GM21576 (cell line): ENCODE results near the gene ADD2.
"Not testable (repeated sequence)": the region's sequence is repeated elsewhere in the genome, so short reads cannot be mapped to it uniquely, and the experiment has no call there.

ENCODE experiments used
- ATAC-seq: cut with Tn5 transposase; IDR thresholded peaks from one replicate; pipeline ENCODE4 v1.9.1; 2021; ENCODE audit warnings: mild to moderate bottlenecking, moderate library complexity; ENCODE audit not compliant: unreplicated experiment

ADD2 gene

GRCh38 chr2:70676301-70677035 lies 91.5 kb downstream of the ADD2 start:
- no peak for ATAC-seq

DNA sequence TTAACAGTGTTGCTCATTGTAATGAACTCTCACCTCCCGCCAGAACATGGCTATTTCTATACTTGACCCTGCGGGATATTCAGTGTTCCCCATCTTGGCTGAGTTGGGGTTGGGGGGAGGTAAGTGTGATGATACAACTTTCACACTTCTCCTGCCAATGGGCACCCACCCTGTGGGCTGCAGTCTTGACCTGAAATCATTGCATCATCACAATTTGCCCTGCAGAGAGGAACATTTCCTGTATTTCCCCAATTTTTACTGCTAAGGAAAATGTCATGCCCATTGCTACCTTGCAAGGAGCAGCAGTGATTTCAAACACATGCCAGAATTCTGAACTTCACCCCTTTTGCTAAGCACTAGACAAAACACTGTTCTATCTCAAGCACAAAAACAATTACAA lies 92.1 kb downstream of the ADD2 start:
- ATAC-seq = no peak

GRCh38 chr2:70674636-70675430 lies 93.2 kb downstream of the ADD2 start:
- no peak for ATAC-seq

DNA sequence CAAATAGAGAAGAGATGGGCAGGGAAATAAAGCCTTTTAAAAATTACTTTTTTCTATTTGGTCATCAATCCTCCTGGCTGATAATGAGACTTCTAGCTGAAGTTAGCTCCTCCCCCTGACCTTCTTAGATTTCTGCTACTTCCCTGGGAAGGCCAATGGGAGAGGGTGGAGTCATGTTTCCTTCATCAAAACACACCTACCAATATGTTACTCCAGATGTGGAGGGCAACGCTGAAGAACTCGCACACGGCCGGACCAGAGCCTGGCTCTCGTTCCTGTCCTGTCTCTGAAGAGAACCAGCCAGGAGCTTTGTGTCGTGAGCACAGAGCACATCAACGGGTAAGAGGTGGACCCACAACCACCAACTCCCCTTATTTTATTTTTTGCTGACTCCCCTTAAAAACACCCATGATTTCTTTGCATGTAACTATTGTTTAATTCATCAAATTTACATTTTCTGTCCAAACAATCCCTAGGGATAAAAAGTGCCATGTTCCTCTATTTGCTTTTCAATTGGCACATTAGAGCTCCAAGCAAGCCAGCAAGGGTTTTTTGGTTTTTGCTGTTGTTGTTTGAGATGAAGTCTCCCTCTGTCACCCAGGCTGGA lies 94.9 kb downstream of the ADD2 start:
- ATAC-seq = no peak

DNA sequence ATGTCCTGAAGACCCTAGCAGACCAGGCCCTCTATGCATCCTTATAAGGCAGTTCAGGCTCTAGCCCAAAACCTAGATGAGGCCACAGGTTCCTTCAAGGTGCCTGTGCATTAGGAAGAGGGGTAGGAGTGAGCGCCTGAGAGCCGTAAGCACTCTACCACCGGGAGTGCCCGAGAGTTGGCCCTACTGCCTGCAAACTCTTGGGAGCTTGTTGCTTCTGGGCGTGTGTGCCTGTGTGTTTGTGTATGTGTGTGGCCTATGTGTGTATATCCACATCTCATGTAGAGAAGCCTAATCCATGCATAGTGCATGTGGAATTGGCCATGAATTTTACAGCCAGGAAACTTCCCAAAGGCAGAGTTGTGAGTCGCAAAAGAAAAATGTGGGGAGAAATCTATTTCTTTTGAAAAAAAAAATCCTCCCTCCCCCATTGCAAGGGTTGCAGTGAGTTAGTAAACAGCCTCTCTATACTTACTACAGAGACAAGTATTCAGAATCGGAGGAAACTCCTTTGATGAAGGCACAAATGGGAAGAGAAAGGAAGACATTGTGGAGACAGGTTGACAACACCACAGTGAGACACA lies 96.8 kb downstream of the ADD2 start:
- ATAC-seq = no peak

DNA sequence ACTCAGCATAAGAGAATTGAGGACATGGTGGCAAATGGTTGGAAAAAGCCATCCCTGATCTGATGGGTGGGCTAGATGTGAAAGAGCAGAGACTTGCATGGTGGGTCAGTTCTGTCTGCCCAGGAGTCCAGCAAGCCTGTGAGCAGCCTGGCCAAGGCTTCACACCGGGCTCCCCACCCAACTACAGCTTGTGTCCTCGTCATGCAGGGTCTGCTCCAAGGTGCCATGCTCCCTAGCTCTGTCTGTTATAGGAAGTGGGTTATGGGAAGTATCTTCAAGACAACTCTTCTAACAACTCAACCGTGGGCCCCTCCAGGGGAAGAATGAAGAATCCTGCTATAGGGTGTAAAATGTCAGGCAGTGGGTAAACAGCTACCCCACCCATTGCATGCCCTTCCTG lies 97.4 kb downstream of the ADD2 start:
- ATAC-seq = no peak

GRCh38 chr2:70670202-70670601 lies 97.8 kb downstream of the ADD2 start:
- ATAC-seq = no peak

DNA sequence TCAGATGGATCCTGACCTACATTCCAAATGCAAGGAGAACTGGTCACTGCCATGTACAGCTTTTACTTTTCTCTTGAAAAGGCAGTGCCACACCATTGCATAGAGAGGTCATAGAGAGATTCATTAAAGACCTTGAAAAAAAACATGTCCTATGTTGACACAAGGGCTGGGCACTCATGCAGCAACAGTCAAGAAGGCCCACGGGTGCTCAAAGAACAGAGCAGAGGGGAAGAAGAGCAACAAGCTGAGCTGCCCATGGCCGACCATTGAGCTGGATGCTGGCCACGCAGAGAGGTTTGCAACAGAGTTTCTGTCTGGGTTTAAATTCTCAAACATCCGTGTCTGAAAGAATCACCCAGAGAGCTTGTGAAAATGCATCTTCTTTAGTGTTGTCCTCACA lies 99.1 kb downstream of the ADD2 start:
- no peak for ATAC-seq

GRCh38 chr2:70668432-70668831 lies 99.6 kb downstream of the ADD2 start:
- ATAC-seq = no peak

DNA sequence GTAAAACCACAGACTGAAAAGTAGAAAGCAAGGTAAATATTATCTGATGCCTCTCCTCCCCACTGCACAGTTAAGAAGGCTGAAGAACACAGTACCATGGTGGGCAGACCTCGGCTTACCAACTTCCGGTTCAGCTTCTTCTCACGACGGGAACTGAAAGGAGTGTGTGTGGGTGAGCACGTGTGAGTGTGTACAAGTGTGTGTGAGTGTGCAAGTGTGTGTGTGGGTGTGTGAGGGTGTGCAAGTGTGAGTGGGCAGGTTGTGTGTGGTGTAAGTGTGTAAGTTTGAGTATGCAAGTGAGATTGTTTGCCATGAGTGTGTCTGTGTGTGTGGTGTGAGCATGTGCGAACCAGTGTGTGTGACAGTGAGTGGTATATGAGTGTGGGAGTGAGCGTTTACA lies 103.5 kb downstream of the ADD2 start:
- ATAC-seq = no peak

- no peak for ATAC-seq
These were observed 104.6 kb downstream of the ADD2 start for GRCh38 chr2:70663411-70663810.

GRCh38 chr2:70659551-70659950 lies 108.4 kb downstream of the ADD2 start:
- no peak for ATAC-seq

- ATAC-seq = no peak
These were observed 109.5 kb downstream of the ADD2 start for GRCh38 chr2:70658476-70658875.

DNA sequence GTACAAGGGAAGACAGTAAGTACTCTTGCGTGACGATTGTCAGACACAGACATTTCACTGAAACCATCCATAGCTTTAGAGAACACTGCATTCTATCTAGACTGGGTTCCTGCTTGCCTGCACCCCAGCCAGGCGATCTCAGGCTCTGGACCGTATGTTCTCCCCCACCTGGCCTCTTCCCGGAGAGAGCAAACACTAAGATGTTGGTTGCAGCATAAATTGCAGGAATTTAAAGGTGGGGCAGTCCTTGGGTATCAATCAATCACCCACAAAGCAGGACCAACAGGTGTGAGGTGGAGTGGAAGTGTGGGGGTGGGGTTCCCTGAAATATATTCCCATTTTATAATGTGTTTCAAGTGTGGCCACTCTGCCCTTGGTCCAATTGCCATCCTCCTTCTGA lies 110.8 kb downstream of the ADD2 start:
- ATAC-seq = no peak

GRCh38 chr2:70656421-70657010 lies 111.5 kb downstream of the ADD2 start:
- no peak for ATAC-seq

- ATAC-seq = no peak
These were observed 112.2 kb downstream of the ADD2 start for GRCh38 chr2:70655786-70656185.

DNA sequence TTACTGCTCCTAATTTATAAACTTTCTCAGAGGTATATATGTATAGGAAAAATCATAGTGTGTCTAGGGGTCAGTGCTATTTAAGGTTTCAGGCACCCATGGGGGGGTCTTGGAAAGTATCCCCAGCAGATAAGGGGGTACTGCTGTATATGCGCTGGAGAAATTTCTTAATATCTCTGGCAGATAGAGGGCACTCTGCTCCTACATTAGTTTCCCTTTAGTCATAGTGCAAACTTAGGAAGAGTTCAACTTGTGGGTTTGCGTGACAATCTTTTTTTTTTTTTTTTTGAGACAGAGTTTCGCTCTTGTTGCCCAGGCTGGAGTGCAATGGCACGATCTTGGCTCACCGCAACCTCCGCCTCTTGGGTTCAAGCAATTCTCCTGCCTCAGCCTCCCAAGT lies 112.8 kb downstream of the ADD2 start:
- ATAC-seq = not testable (repeated sequence)

DNA sequence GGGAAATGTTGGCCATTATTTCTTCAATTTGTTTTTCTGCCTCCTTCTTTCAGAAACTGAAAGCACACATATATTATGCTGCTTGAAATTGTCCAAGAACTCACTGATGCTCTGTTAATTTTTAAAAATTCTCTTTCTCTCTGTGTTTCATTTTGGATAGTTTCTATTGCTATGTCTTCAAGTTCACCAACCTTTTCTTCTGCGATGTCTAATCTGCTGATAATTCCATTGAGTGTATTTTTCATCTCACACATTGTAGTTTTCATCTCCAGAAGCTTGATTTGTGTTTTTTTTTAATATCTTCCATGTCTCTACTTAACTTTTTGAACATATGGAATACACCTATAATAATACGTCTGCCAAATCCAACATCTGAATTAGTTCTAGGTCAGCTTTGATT lies 116.3 kb downstream of the ADD2 start:
- ATAC-seq = no peak

DNA sequence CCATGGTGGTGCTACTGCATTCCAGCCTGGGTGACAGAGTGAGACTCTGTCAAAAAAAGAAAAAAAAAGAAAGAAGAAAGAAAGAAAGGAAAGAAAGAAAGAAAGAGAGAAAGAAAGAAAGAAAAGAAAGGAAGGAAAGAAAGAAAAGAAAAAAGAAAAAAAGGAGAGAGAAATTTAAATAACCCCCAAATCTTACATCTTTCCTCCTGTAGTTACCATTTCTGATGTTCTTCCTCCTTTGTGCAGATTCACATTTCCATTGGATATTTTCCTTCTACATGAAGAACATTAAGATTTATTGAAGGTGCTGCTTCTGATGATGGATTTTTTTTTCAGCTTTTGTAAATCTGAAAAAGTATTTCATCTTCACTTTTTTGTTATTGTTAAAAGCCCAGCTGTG lies 117.0 kb downstream of the ADD2 start:
- no peak for ATAC-seq

- no peak for ATAC-seq
These were observed 119.0 kb downstream of the ADD2 start for GRCh38 chr2:70648961-70649360.

DNA sequence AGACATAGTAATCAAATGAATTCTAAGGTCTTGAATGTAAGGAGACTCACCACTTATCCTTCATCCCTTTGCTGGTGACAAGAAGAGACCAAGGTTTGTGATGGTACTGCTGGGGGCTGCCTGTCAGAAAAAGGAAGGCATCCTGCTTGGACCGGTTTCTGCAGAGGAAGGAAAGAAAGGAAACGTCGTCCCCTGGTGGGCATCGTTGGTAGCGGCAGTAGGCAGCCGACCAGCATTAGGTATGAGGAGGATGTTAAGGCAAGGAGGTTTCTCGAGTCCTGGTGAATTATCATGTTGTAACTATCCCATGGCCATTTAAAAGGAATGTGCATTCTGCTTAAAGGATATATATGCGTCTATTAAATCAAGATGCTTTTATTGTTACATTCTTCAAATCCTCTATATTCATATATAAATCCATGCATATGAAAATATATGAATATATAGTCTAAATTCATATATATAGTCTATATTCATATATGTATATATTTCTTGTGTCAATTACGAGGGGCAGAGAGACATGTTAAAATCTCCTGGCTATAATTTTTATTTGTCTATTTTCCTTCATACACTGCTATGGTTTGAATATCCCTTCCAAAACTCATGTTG lies 120.0 kb downstream of the ADD2 start:
- ATAC-seq = no peak
